ENCODE results near the gene BORCS8.
"Not testable (repeated sequence)": the region's sequence is repeated elsewhere in the genome, so short reads cannot be mapped to it uniquely, and the experiment has no call there.

Gene BORCS8

GRCh38 chr19:19155495-19156219 lies 36.3 kb downstream of the BORCS8 start:
- Histone ChIP-seq H3K4me1 (ENCODE audit: control insufficient read depth, insufficient read depth, low read length) (no peaks in the 10 kb centered on the region), H3K27me3 (ENCODE audit: control insufficient read depth, insufficient read depth, low read length) (no peaks in the 10 kb centered on the region), H3K9ac (ENCODE audit: low read depth, low read length) (no peak overlapping the region), H3K9me3 (ENCODE audit: control insufficient read depth, insufficient read depth, low read length) (no peaks in the 10 kb centered on the region), H3K4me3 (ENCODE audit: low read depth, low read length) (no peak overlapping the region), H3K36me3 (ENCODE audit: control insufficient read depth, insufficient read depth, low read length) (no peaks in the 10 kb centered on the region)

GRCh38 chr19:19154768-19155494 lies 37.0 kb downstream of the BORCS8 start:
- Histone ChIP-seq H3K4me1 (ENCODE audit: control insufficient read depth, insufficient read depth, low read length) (no peaks in the 10 kb centered on the region), H3K9ac (ENCODE audit: low read depth, low read length) (no peak overlapping the region), H3K27me3 (ENCODE audit: control insufficient read depth, insufficient read depth, low read length) (no peaks in the 10 kb centered on the region), H3K9me3 (ENCODE audit: control insufficient read depth, insufficient read depth, low read length) (no peaks in the 10 kb centered on the region), H3K4me3 (ENCODE audit: low read depth, low read length) (no peak overlapping the region), H3K36me3 (ENCODE audit: control insufficient read depth, insufficient read depth, low read length) (no peaks in the 10 kb centered on the region)

GRCh38 chr19:19152668-19153384 lies 39.1 kb downstream of the BORCS8 start:
- no peak overlapping the region for H3K9ac ChIP-seq (ENCODE audit: low read depth, low read length)
- H3K4me1 ChIP-seq (ENCODE audit: control insufficient read depth, insufficient read depth, low read length) = no peaks in the 10 kb centered on the region

GRCh38 chr19:19151418-19151817 lies 40.5 kb downstream of the BORCS8 start:
- Histone ChIP-seq H3K27me3 (ENCODE audit: control insufficient read depth, insufficient read depth, low read length) (no peaks in the 10 kb centered on the region), H3K9me3 (ENCODE audit: control insufficient read depth, insufficient read depth, low read length) (no peaks in the 10 kb centered on the region), H3K4me3 (ENCODE audit: low read depth, low read length) (no peak overlapping the region), H3K4me1 (ENCODE audit: control insufficient read depth, insufficient read depth, low read length) (no peaks in the 10 kb centered on the region), H3K9ac (ENCODE audit: low read depth, low read length) (no peak overlapping the region), H3K36me3 (ENCODE audit: control insufficient read depth, insufficient read depth, low read length) (peaks cover 5% of the 10 kb centered on the region)

More at GRCh38 chr19:19152668-19153384, 39.1 kb downstream of the BORCS8 start:
- Histone ChIP-seq H3K27me3 (ENCODE audit: control insufficient read depth, insufficient read depth, low read length) (no peaks in the 10 kb centered on the region), H3K4me3 (ENCODE audit: low read depth, low read length) (no peak overlapping the region), H3K9me3 (ENCODE audit: control insufficient read depth, insufficient read depth, low read length) (no peaks in the 10 kb centered on the region), H3K36me3 (ENCODE audit: control insufficient read depth, insufficient read depth, low read length) (peaks cover 5% of the 10 kb centered on the region)

GRCh38 chr19:19149435-19149834 lies 42.5 kb downstream of the BORCS8 start:
- Histone ChIP-seq H3K27me3 (ENCODE audit: control insufficient read depth, insufficient read depth, low read length) (no peaks in the 10 kb centered on the region), H3K9ac (ENCODE audit: low read depth, low read length) (no peak overlapping the region), H3K36me3 (ENCODE audit: control insufficient read depth, insufficient read depth, low read length) (peaks cover 5% of the 10 kb centered on the region), H3K9me3 (ENCODE audit: control insufficient read depth, insufficient read depth, low read length) (no peaks in the 10 kb centered on the region), H3K4me1 (ENCODE audit: control insufficient read depth, insufficient read depth, low read length) (no peaks in the 10 kb centered on the region), H3K4me3 (ENCODE audit: low read depth, low read length) (no peak overlapping the region)

GRCh38 chr19:19148504-19148903 lies 43.4 kb downstream of the BORCS8 start:
- not testable (repeated sequence) for H3K4me1 ChIP-seq (ENCODE audit: control insufficient read depth, insufficient read depth, low read length); H3K9me3 ChIP-seq (ENCODE audit: control insufficient read depth, insufficient read depth, low read length); H3K9ac ChIP-seq (ENCODE audit: low read depth, low read length); H3K4me3 ChIP-seq (ENCODE audit: low read depth, low read length); H3K27me3 ChIP-seq (ENCODE audit: control insufficient read depth, insufficient read depth, low read length); H3K36me3 ChIP-seq (ENCODE audit: control insufficient read depth, insufficient read depth, low read length)

- no peaks in the 10 kb centered on the region for H3K27me3 ChIP-seq (ENCODE audit: control insufficient read depth, insufficient read depth, low read length)
- H3K9me3 ChIP-seq (ENCODE audit: control insufficient read depth, insufficient read depth, low read length) = no peaks in the 10 kb centered on the region
- no peak overlapping the region for H3K9ac ChIP-seq (ENCODE audit: low read depth, low read length)
- no peak overlapping the region for H3K4me3 ChIP-seq (ENCODE audit: low read depth, low read length)
- H3K4me1 ChIP-seq (ENCODE audit: control insufficient read depth, insufficient read depth, low read length) = no peaks in the 10 kb centered on the region
- H3K36me3 ChIP-seq (ENCODE audit: control insufficient read depth, insufficient read depth, low read length) = peaks cover 5% of the 10 kb centered on the region
Measured at GRCh38 chr19:19147344-19147743, 44.6 kb downstream of the BORCS8 start.

GRCh38 chr19:19146865-19147264 lies 45.1 kb downstream of the BORCS8 start:
- no peak overlapping the region for H3K9ac ChIP-seq (ENCODE audit: low read depth, low read length)
- no peaks in the 10 kb centered on the region for H3K4me1 ChIP-seq (ENCODE audit: control insufficient read depth, insufficient read depth, low read length)
- peaks cover 5% of the 10 kb centered on the region for H3K36me3 ChIP-seq (ENCODE audit: control insufficient read depth, insufficient read depth, low read length)
- H3K27me3 ChIP-seq (ENCODE audit: control insufficient read depth, insufficient read depth, low read length) = no peaks in the 10 kb centered on the region
- H3K4me3 ChIP-seq (ENCODE audit: low read depth, low read length) = no peak overlapping the region
- H3K9me3 ChIP-seq (ENCODE audit: control insufficient read depth, insufficient read depth, low read length) = no peaks in the 10 kb centered on the region

GRCh38 chr19:19145684-19146608 lies 46.0 kb downstream of the BORCS8 start:
- Histone ChIP-seq H3K36me3 (ENCODE audit: control insufficient read depth, insufficient read depth, low read length) (peaks cover 5% of the 10 kb centered on the region), H3K4me1 (ENCODE audit: control insufficient read depth, insufficient read depth, low read length) (no peaks in the 10 kb centered on the region), H3K27me3 (ENCODE audit: control insufficient read depth, insufficient read depth, low read length) (no peaks in the 10 kb centered on the region), H3K4me3 (ENCODE audit: low read depth, low read length) (no peak overlapping the region), H3K9ac (ENCODE audit: low read depth, low read length) (no peak overlapping the region), H3K9me3 (ENCODE audit: control insufficient read depth, insufficient read depth, low read length) (no peaks in the 10 kb centered on the region)

GRCh38 chr19:19145281-19145680 lies 46.7 kb downstream of the BORCS8 start:
- Histone ChIP-seq H3K9ac (ENCODE audit: low read depth, low read length) (no peak overlapping the region), H3K36me3 (ENCODE audit: control insufficient read depth, insufficient read depth, low read length) (peaks cover 5% of the 10 kb centered on the region), H3K4me1 (ENCODE audit: control insufficient read depth, insufficient read depth, low read length) (no peaks in the 10 kb centered on the region), H3K27me3 (ENCODE audit: control insufficient read depth, insufficient read depth, low read length) (no peaks in the 10 kb centered on the region), H3K9me3 (ENCODE audit: control insufficient read depth, insufficient read depth, low read length) (no peaks in the 10 kb centered on the region), H3K4me3 (ENCODE audit: low read depth, low read length) (no peak overlapping the region)

GRCh38 chr19:19142347-19142746 lies 49.6 kb downstream of the BORCS8 start:
- H3K36me3 ChIP-seq (ENCODE audit: control insufficient read depth, insufficient read depth, low read length) = no peaks in the 10 kb centered on the region
- H3K27me3 ChIP-seq (ENCODE audit: control insufficient read depth, insufficient read depth, low read length) = peaks cover 6% of the 10 kb centered on the region
- no peak overlapping the region for H3K9ac ChIP-seq (ENCODE audit: low read depth, low read length)
- H3K4me3 ChIP-seq (ENCODE audit: low read depth, low read length) = no peak overlapping the region
- no peaks in the 10 kb centered on the region for H3K4me1 ChIP-seq (ENCODE audit: control insufficient read depth, insufficient read depth, low read length)
- no peaks in the 10 kb centered on the region for H3K9me3 ChIP-seq (ENCODE audit: control insufficient read depth, insufficient read depth, low read length)
